HEK293 (cell line): Measurements from ENCODE around the gene ZNF319.

Experiments used
- BCL11A ChIP-seq: fragments of 450-650 bp; formaldehyde crosslinking; IDR thresholded peaks from 2 replicates; pipeline ENCODE4 v1.5.1; 2016; ENCODE audit warnings: low read depth, missing biosample characterization, missing genetic modification characterization
- BCL11B ChIP-seq: fragments of 450-650 bp; formaldehyde crosslinking; IDR thresholded peaks from 2 replicates; pipeline ENCODE4 v1.5.1; 2016; ENCODE audit warnings: low read depth, missing biosample characterization, missing genetic modification characterization
- CTCF ChIP-seq: fragments of 450-650 bp; formaldehyde crosslinking; IDR thresholded peaks from 2 replicates; pipeline ENCODE4 v1.5.1; 2016; ENCODE audit warnings: missing biosample characterization, missing genetic modification characterization
- IKZF3 ChIP-seq: fragments of 450-650 bp; IDR thresholded peaks from 2 replicates; pipeline ENCODE4 v1.5.0; 2018; ENCODE audit warnings: missing biosample characterization, mild to moderate bottlenecking, missing genetic modification characterization, moderate library complexity
- PBX3 ChIP-seq: sonication (generic); formaldehyde crosslinking; IDR thresholded peaks from 2 replicates; pipeline ENCODE4 v1.8.1; 2022; ENCODE audit warnings: mild to moderate bottlenecking, moderate library complexity, missing genetic modification reagents
- ZBTB10 ChIP-seq: fragments of 450-650 bp; formaldehyde crosslinking; IDR thresholded peaks from 2 replicates; pipeline ENCODE4 v1.5.1; 2016; ENCODE audit warnings: missing biosample characterization, missing genetic modification characterization
- ZBTB8A ChIP-seq: fragments of 450-650 bp; formaldehyde crosslinking; IDR thresholded peaks from 2 replicates; pipeline ENCODE4 v1.5.1; 2016; ENCODE audit warnings: missing biosample characterization, missing genetic modification characterization
- ZFP41 ChIP-seq: fragments of 450-650 bp; formaldehyde crosslinking; IDR thresholded peaks from 2 replicates; pipeline ENCODE4 v1.5.1; 2016; ENCODE audit warnings: missing biosample characterization, missing genetic modification characterization, borderline replicate concordance
- ZNF18 ChIP-seq: fragments of 450-650 bp; formaldehyde crosslinking; IDR thresholded peaks from 2 replicates; pipeline ENCODE4 v1.5.1; 2016; ENCODE audit warnings: missing biosample characterization, missing genetic modification characterization
- ZNF26 ChIP-seq: fragments of 450-650 bp; formaldehyde crosslinking; IDR thresholded peaks from 2 replicates; pipeline ENCODE4 v1.5.1; 2016; ENCODE audit warnings: missing biosample characterization, missing genetic modification characterization
- ZNF292 ChIP-seq: fragments of 450-650 bp; formaldehyde crosslinking; IDR thresholded peaks from 2 replicates; pipeline ENCODE4 v1.5.1; 2016; ENCODE audit warnings: low read depth, missing biosample characterization, missing genetic modification characterization, borderline replicate concordance
- ZNF302 ChIP-seq: fragments of 450-650 bp; formaldehyde crosslinking; IDR thresholded peaks from 2 replicates; pipeline ENCODE4 v1.5.1; 2016; ENCODE audit warnings: missing biosample characterization, missing genetic modification characterization, low read depth
- ZNF324 ChIP-seq: fragments of 450-650 bp; formaldehyde crosslinking; IDR thresholded peaks from 2 replicates; pipeline ENCODE4 v1.5.1; 2016; ENCODE audit warnings: missing biosample characterization, missing genetic modification characterization
- ZNF335 ChIP-seq: fragments of 450-650 bp; formaldehyde crosslinking; conservative IDR thresholded peaks from 2 replicates; pipeline ENCODE4 v1.5.1; 2016; ENCODE audit warnings: missing biosample characterization, missing genetic modification characterization
- ZNF341 ChIP-seq: fragments of 450-650 bp; formaldehyde crosslinking; IDR thresholded peaks from 2 replicates; pipeline ENCODE4; 2016; ENCODE audit warnings: low read depth, missing biosample characterization, missing genetic modification characterization
- ZNF354C ChIP-seq: fragments of 450-650 bp; formaldehyde crosslinking; IDR thresholded peaks from 2 replicates; pipeline ENCODE4 v1.5.1; 2016; ENCODE audit warnings: missing biosample characterization, missing genetic modification characterization, low read depth, borderline replicate concordance
- ZNF366 ChIP-seq: fragments of 450-650 bp; formaldehyde crosslinking; conservative IDR thresholded peaks from 2 replicates; pipeline ENCODE4 v1.5.1; 2016; ENCODE audit warnings: missing biosample characterization, missing genetic modification characterization
- ZNF37A ChIP-seq: fragments of 450-650 bp; IDR thresholded peaks from 2 replicates; pipeline ENCODE4 v1.5.1; 2018; ENCODE audit warnings: missing biosample characterization, missing genetic modification characterization
- ZNF394 ChIP-seq: fragments of 450-650 bp; formaldehyde crosslinking; IDR thresholded peaks from 2 replicates; pipeline ENCODE4 v1.5.1; 2016; ENCODE audit warnings: missing biosample characterization, missing genetic modification characterization, mild to moderate bottlenecking, moderate library complexity, borderline replicate concordance
- ZNF398 ChIP-seq: fragments of 450-650 bp; formaldehyde crosslinking; IDR thresholded peaks from 2 replicates; pipeline ENCODE4 v1.5.1; 2017; ENCODE audit warnings: missing biosample characterization, missing genetic modification characterization
- ZNF513 ChIP-seq: fragments of 450-650 bp; IDR thresholded peaks from 2 replicates; pipeline ENCODE4 v1.5.1; 2018; ENCODE audit warnings: missing biosample characterization, missing genetic modification characterization
- ZNF639 ChIP-seq: fragments of 450-650 bp; formaldehyde crosslinking; IDR thresholded peaks from 2 replicates; pipeline ENCODE4 v1.5.1; 2016; ENCODE audit warnings: missing biosample characterization, missing genetic modification characterization
- ZNF701 ChIP-seq: fragments of 450-650 bp; formaldehyde crosslinking; IDR thresholded peaks from 2 replicates; pipeline ENCODE4 v1.5.1; 2016; ENCODE audit warnings: missing biosample characterization, missing genetic modification characterization
- ZNF768 ChIP-seq: fragments of 450-650 bp; formaldehyde crosslinking; IDR thresholded peaks from 2 replicates; pipeline ENCODE4 v1.5.1; 2018; ENCODE audit warnings: missing biosample characterization, mild to moderate bottlenecking, missing genetic modification characterization
- ZNF837 ChIP-seq: fragments of 450-650 bp; formaldehyde crosslinking; IDR thresholded peaks from 2 replicates; pipeline ENCODE4 v1.5.1; 2016; ENCODE audit warnings: missing biosample characterization, missing genetic modification characterization

ZNF319 gene

GRCh38 chr16:58026705-58027160, 26.3 kb upstream of the ZNF319 start (continued):
- TF ChIP-seq ZNF398 (tag by site-specific recombination) (peak; percentile 42), ZNF341 (tag by site-specific recombination) (peak; percentile 96), ZNF837 (tag by site-specific recombination) (no peak), ZNF324 (tag by site-specific recombination) (no peak), ZNF513 (tag by site-specific recombination) (no peak), ZFP41 (tag by site-specific recombination) (no peak), CTCF (tag by site-specific recombination) (peak; percentile 75; the same call in 1 of the 2 replicates), BCL11B (tag by site-specific recombination) (no peak), ZNF292 (tag by site-specific recombination) (no peak), ZNF302 (tag by site-specific recombination) (no peak), ZNF18 (no peak), ZBTB8A (peak; percentile 85; the same call in 1 of the 2 replicates), ZNF768 (no peak), IKZF3 (tag by site-specific recombination) (no peak), ZNF366 (tag by site-specific recombination) (0 out of 2 replicates have a peak, but pooled peaks have one; percentile 10), ZNF639 (tag by site-specific recombination) (no peak), ZNF37A (tag by site-specific recombination) (no peak), BCL11A (tag by site-specific recombination) (no peak), ZNF394 (tag by site-specific recombination) (peak; percentile 32; the same call in 1 of the 2 replicates), ZNF701 (no peak), ZNF354C (tag by site-specific recombination) (no peak), ZNF26 (tag by site-specific recombination) (no peak), ZNF335 (tag by site-specific recombination) (no peak), ZBTB10 (tag by site-specific recombination) (no peak), PBX3 (no peak)
